Measurements from ENCODE around the gene C1orf105.

DNA sequence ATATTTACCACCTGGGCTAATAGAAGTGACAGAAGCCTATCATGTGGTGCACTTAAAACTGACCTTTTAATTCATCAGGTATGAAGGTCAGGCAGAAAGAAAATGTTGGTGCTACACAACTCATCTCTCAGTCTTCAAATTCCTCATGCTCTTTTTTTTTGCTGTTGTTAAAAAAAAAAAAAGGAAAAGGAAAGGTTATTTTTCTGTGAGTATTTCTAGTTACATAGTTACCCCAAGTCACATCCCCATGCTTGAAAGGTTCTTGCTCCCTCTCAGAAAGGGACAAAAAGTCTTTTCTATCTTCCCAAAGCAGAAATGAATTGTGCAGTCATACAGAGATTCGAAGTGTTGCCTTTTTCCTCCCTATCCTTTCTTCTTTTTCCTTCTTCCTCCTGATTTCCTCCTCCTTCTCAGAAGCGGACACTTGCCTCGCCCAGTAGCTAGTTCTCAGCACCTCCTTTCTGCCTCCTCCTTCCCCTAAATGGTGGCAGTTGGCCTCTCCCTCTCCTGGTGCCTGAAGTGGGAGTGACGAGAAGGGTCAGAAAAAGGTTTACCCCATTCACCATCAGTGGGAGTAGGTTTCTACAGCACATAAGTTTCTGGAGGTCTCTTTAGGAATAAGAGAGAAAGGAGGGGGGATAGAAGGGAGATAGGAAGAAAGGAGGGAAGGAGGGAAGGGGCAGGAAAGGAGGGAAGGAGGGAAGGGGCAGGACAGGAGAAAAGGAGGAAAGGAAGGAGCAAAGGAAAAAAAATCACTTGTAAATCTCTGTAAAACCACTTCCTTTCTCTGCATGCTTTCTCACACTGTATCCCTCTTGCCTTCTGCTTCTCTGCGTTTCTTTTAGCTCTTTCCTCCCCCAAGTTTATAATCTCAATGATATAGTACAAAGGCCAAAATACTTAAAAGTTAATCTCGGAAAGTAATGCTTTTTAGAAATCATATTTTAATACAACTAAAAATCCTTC lies 20.4 kb upstream of the C1orf105 start:
- TF ChIP-seq EP300 (IDR thresholded peaks at IDR 0.05) (no peak), CTCF (IDR thresholded peaks at IDR 0.05) (no peak), POLR2A (IDR thresholded peaks at IDR 0.05) (no peak)

Data from gastroesophageal sphincter (tissue), 3 donors.